K562 (cell line): ENCODE data around the gene PRPH2. TPM values are rescaled to one million over a fixed set of nuclear protein-coding genes. Genes with fewer than 3 reads are reported as not detected.

ENCODE experiments used
- BCOR ChIP-seq: fragments of 450-650 bp; IDR thresholded peaks from 2 replicates; pipeline ENCODE4 v1.6.1; 2016
- CBFA2T3 ChIP-seq: fragments of 450-650 bp; IDR thresholded peaks from 2 replicates; pipeline ENCODE4 v1.6.1; 2017
- CREB1 ChIP-seq, 2 experiments: sonication (generic) in 1 of 2; formaldehyde crosslinking in 1 of 2; IDR thresholded peaks; 2 replicates each; pipeline versions ENCODE4 v1.6.1 to v1.8.0; 2012 to 2022; ENCODE audit warnings: inconsistent platforms in 1 of 2, mild to moderate bottlenecking in 1 of 2, missing genetic modification reagents in 1 of 2, moderate library complexity in 1 of 2
- CSDE1 ChIP-seq, 2 experiments: fragments of 450-650 bp; IDR thresholded peaks; 2 replicates each; pipeline ENCODE4 v1.6.1; 2016; ENCODE audit warnings: mild to moderate bottlenecking in 1 of 2
- KLF13 ChIP-seq: fragments of 450-650 bp; IDR thresholded peaks from 2 replicates; pipeline ENCODE4 v1.6.1; 2016; ENCODE audit warnings: missing genetic modification characterization, low read depth, mild to moderate bottlenecking, missing compliant biosample characterization, moderate library complexity, borderline replicate concordance
- TAF1 ChIP-seq: IDR thresholded peaks from 2 replicates; pipeline ENCODE4 v1.6.1; 2011; ENCODE audit warnings: mild to moderate bottlenecking, low read length, moderate library complexity; ENCODE audit not compliant: insufficient read depth, control insufficient read depth, severe bottlenecking; ENCODE audit errors: extremely low read depth
- ZBTB40 ChIP-seq, 2 experiments: fragments of 450-650 bp in 1 of 2; sonication (generic) in 1 of 2; formaldehyde crosslinking in 1 of 2; IDR thresholded peaks; 2 replicates each; pipeline versions ENCODE4 v1.7.1 to v1.9.0; 2016 to 2022; ENCODE audit warnings: inconsistent platforms in 1 of 2, mild to moderate bottlenecking in 1 of 2, missing genetic modification reagents in 1 of 2
- ZNF354B ChIP-seq: fragments of 250-450 bp; sonication (Bioruptor Pico); IDR thresholded peaks from 2 replicates; pipeline ENCODE4 v1.4.0; 2020
- polyA plus RNA-seq, 8 experiments: library from polyadenylated mRNA; depleted of rRNA in 4 of 8; stranded (reverse) in 5 of 8; unstranded in 3 of 8; fragments of >200 nt; fragmentation: Nextera tagmentation in 2 of 8; fragmentation: Illumina TruSeq in 1 of 8; extraction: Ambion mirVana in 2 of 8; extraction: Trizol in 1 of 8; gene quantifications; 2 replicates each; pipeline versions ENCODE4 v1.2.1 to v1.2.3, GENCODE V29; 2011 to 2014; ENCODE audit warnings: inconsistent platforms in 1 of 8, missing spikeins in 1 of 8
- total RNA-seq, 7 experiments: library from RNA; depleted of rRNA in 6 of 7; stranded (reverse); fragments of >200 nt in 6 of 7; fragmentation: Illumina TruSeq in 2 of 7; extraction: Trizol in 2 of 7; gene quantifications; 2 replicates each; pipeline versions ENCODE4 v1.2.1 to v1.2.3, GENCODE V29; 2011 to 2021; ENCODE audit warnings: low replicate concordance in 1 of 7

PRPH2 gene
- total and polyA plus RNA-seq, 9 of the 15 experiments (the other 6 are each of a cell fraction or from before 2014, with no cell fraction given) = 0.03 to 0.11 (median 0.03) TPM; not detected in 5

DNA sequence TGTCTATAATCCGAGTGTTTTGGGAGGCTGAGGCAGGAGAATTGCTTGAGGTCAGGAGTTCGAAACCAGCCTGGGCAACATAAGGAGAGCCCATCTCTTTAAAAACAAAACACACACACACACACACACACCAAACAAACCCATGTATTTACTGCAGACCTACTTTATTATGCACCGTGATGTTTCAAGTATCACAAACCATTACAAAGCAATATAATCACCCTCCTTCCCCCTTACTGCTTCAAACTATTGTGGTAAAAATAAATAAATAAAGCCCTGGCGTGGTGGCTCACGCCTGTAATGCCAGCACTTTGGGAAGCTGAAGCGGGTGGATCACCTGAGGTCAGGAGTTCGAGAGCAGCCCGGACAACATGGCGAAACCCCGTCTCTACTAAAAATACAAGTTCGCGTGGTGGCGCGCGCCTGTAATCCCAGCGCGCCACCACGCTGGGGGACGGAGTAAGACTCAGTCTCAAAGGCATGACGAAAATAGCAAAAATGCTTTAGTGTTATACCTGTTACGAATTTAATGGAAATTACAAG lies 22.0 kb upstream of the PRPH2 start (continued):
- TF ChIP-seq ZBTB40 (IDR thresholded peaks at IDR 0.05) (peak; percentile 54), ZBTB40 (CRISPR knock-in tag; IDR thresholded peaks at IDR 0.05) (no peak), CSDE1 (IDR thresholded peaks at IDR 0.05) (no peak), TAF1 (peak; percentile 53), BCOR (peak; percentile 54), KLF13 (tag) (no peak), CREB1 (IDR thresholded peaks at IDR 0.05) (no peak), CREB1 (CRISPR knock-in tag; IDR thresholded peaks at IDR 0.05) (no peak), CBFA2T3 (no peak), ZNF354B (no peak)
